Skeletal muscle satellite cell (primary cell): ENCODE results near the gene LDLR.
"Not testable (repeated sequence)": the region's sequence is repeated elsewhere in the genome, so short reads cannot be mapped to it uniquely, and the experiment has no call there.

Source experiments
- H3K27me3 ChIP-seq: 2 replicates; pipeline ENCODE4 v1.7.0; 2013; ENCODE audit warnings: low read length; ENCODE audit not compliant: control insufficient read depth, insufficient read depth
- H3K36me3 ChIP-seq: 2 replicates; pipeline ENCODE4 v1.7.0; 2013; ENCODE audit warnings: mild to moderate bottlenecking, control low read depth, low read length; ENCODE audit not compliant: insufficient read depth
- H3K4me1 ChIP-seq: 2 replicates; pipeline ENCODE4 v1.7.0; 2013; ENCODE audit warnings: low read length; ENCODE audit not compliant: control insufficient read depth, insufficient read depth
- H3K4me2 ChIP-seq: 2 replicates; pipeline ENCODE4 v1.7.0; 2013; ENCODE audit warnings: mild to moderate bottlenecking, low read length
- H3K4me3 ChIP-seq: 2 replicates; pipeline ENCODE4 v1.7.0; 2013; ENCODE audit warnings: low read length
- H3K9ac ChIP-seq: 2 replicates; pipeline ENCODE4 v1.7.0; 2013; ENCODE audit warnings: mild to moderate bottlenecking, low read depth, low read length, moderate library complexity
- H3K9me3 ChIP-seq: replicated peaks from 2 replicates; pipeline ENCODE4 v1.7.0; 2013; ENCODE audit warnings: mild to moderate bottlenecking, control low read depth, low read length

LDLR gene

GRCh38 chr19:11131471-11131870 is 42.2 kb downstream of the LDLR start:
- Histone ChIP-seq H3K4me2 (no peak overlapping the region), H3K9me3 (no peaks in the 10 kb centered on the region), H3K9ac (no peak overlapping the region), H3K4me1 (peaks cover 4% of the 10 kb centered on the region), H3K36me3 (peaks cover 65% of the 10 kb centered on the region), H3K4me3 (no peak overlapping the region), H3K27me3 (no peaks in the 10 kb centered on the region)

GRCh38 chr19:11136400-11137101 is 47.3 kb downstream of the LDLR start:
- Histone ChIP-seq H3K27me3 (no peaks in the 10 kb centered on the region), H3K4me3 (no peak overlapping the region), H3K4me1 (peaks cover 34% of the 10 kb centered on the region), H3K4me2 (no peak overlapping the region), H3K9ac (no peak overlapping the region), H3K9me3 (no peaks in the 10 kb centered on the region), H3K36me3 (peaks cover 20% of the 10 kb centered on the region)

- H3K9me3 ChIP-seq, result no peaks in the 10 kb centered on the region
- H3K4me3 ChIP-seq, result peak overlapping the region; percentile 52
- H3K9ac ChIP-seq, result peak overlapping the region; percentile 78
- H3K4me1 ChIP-seq, result peaks cover 45% of the 10 kb centered on the region
- H3K4me2 ChIP-seq, result peak overlapping the region; percentile 79
- peaks cover 10% of the 10 kb centered on the region for H3K36me3 ChIP-seq
- no peaks in the 10 kb centered on the region for H3K27me3 ChIP-seq
These were observed 48.5 kb downstream of the LDLR start for GRCh38 chr19:11137542-11138384.

DNA sequence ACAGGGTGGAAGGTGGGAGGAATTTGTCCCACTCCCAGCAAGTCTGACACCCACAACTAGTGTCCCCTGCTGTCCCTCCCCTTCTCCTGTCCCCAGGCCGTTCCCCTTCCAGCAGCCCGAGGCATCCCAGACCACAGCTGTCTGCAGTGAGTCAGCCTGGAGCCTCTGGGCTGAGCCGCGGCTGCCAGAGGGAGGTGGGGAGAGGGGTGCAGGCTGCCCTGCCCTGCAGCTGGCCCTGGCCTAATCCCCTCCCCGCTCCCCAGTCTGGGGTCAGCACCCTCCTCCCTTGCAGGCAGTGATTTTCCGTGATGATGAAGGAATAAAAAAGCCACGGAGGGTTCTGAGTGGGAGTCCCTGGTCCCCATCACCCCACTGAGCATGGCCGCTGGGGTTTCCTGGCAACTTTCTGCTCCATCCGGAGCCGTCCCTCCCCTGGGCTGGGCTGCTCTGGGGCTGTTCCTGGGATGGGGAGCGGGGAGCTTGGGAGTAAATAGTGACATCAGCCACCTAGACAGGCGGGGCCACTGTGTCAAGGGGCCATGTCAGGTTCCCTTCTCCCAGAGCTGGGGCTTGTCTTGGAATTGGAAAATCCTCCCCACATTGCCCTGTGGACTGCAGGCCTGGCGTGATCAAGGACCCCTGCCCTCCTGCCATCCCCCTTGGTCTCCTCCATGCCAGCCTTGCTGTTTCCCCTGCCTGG is 49.5 kb downstream of the LDLR start:
- peak overlapping the region; percentile 78 for H3K9ac ChIP-seq
- peak overlapping the region; percentile 4 for H3K4me3 ChIP-seq
- peak overlapping the region; percentile 79 for H3K4me2 ChIP-seq
- peaks cover 55% of the 10 kb centered on the region for H3K4me1 ChIP-seq
- H3K9me3 ChIP-seq, result no peaks in the 10 kb centered on the region
- H3K27me3 ChIP-seq, result no peaks in the 10 kb centered on the region
- peaks cover under 1% of the 10 kb centered on the region for H3K36me3 ChIP-seq

DNA sequence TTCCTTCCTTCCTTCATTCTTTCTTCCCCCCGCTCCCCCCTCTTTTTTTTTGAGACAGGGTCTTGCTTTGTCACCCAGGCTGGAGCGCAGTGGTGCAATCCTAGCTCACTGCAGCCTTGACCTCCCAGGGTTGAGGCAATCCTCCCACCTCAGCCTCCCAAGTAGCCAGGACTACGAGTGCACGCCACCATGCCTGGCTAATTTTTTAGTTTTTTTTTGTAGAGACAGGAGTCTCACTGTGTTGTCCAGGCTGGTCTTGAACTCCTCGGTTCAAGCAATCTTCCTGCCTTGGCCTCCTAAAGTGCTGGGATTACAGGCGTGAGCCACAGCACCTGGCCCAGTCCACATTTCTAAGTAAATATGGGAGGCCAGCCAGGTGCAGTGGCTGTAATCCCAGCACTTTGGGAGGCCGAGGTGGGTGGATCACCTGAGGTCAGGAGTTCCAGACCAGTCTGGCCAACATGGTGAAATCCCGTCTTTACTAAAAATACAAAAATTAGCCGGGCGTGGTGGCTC is 50.8 kb downstream of the LDLR start:
- peaks cover 68% of the 10 kb centered on the region for H3K4me1 ChIP-seq
- not testable (repeated sequence) for H3K4me2 ChIP-seq, H3K36me3 ChIP-seq, H3K9me3 ChIP-seq, H3K27me3 ChIP-seq, H3K4me3 ChIP-seq
- peak overlapping the region; percentile 72 for H3K9ac ChIP-seq

- Histone ChIP-seq H3K4me1 (peaks cover 71% of the 10 kb centered on the region), H3K27me3 (no peaks in the 10 kb centered on the region), H3K9me3 (no peaks in the 10 kb centered on the region), H3K4me3 (no peak overlapping the region), H3K36me3 (peaks cover 10% of the 10 kb centered on the region), H3K9ac (no peak overlapping the region), H3K4me2 (no peak overlapping the region)
These were observed 51.6 kb downstream of the LDLR start for GRCh38 chr19:11140896-11141295.

GRCh38 chr19:11141937-11142527 is 52.8 kb downstream of the LDLR start:
- no peaks in the 10 kb centered on the region for H3K27me3 ChIP-seq
- H3K36me3 ChIP-seq, result peaks cover 13% of the 10 kb centered on the region
- peak overlapping the region; percentile 32 for H3K4me3 ChIP-seq
- H3K9ac ChIP-seq, result peak overlapping the region; percentile 72
- H3K4me2 ChIP-seq, result peak overlapping the region; percentile 69
- no peaks in the 10 kb centered on the region for H3K9me3 ChIP-seq
- peaks cover 71% of the 10 kb centered on the region for H3K4me1 ChIP-seq

DNA sequence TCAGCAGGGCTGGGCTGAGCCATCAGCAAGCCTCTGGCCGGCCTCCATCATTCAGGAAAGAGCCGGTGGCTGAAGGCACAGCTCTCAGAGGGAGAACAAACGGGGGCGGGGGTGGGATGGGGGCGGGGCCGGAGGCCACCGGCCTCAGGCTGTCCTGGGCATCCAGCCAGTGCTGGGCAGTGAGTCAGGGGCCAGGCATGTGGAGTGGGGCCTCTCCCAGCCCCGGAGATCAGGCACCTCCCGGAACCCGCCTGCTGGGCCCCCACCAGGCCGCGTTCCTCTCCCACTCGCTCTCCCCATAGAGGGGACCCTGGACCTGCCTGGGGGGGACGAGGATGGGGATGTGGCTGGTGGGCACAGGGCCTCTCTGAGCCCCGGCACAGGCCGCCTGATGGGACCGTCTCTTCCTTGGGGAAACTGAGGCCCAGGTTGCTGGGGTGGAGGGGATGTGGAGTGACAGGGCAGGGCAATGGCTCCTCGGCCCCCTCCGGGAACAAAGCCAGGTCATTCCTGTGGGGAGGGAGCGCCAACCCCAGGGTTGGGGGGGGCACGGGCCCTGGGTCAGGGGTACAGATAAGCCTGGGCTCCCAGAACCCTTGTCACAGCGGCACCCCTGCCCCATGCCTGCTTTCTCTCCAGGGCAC is 53.4 kb downstream of the LDLR start:
- Histone ChIP-seq H3K4me3 (peak overlapping the region; percentile 55), H3K4me1 (peaks cover 65% of the 10 kb centered on the region), H3K36me3 (peaks cover 18% of the 10 kb centered on the region), H3K9me3 (no peaks in the 10 kb centered on the region), H3K4me2 (peak overlapping the region; percentile 75), H3K9ac (peak overlapping the region; percentile 91), H3K27me3 (no peaks in the 10 kb centered on the region)

- peaks cover 25% of the 10 kb centered on the region for H3K36me3 ChIP-seq
- H3K4me3 ChIP-seq, result no peak overlapping the region
- H3K4me1 ChIP-seq, result peaks cover 39% of the 10 kb centered on the region
- H3K4me2 ChIP-seq, result no peak overlapping the region
- H3K27me3 ChIP-seq, result no peaks in the 10 kb centered on the region
- no peak overlapping the region for H3K9ac ChIP-seq
- H3K9me3 ChIP-seq, result no peaks in the 10 kb centered on the region
These were observed 56.3 kb downstream of the LDLR start for GRCh38 chr19:11145536-11145924.

DNA sequence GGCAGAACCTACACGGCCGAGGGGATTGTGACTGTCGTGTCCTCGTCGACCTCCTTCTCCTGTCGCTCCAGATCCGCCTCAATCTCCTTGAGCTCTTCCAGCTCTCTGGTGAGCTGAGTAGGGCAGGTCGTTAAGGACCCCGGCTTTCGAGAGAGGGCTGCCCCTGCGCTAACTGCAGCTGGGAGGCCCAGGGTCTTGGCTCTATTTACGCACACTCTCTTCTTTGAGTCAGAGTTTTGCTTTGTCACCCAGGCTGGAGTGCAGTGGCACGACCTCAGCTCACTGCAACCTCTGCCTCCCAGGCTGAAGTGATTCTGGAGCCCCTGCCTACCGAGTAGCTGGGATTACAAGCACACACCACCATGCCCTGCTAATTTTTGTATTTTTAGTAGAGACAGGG is 58.7 kb downstream of the LDLR start:
- peaks cover 40% of the 10 kb centered on the region for H3K4me1 ChIP-seq
- H3K27me3 ChIP-seq, result no peaks in the 10 kb centered on the region
- H3K9me3 ChIP-seq, result no peaks in the 10 kb centered on the region
- H3K4me2 ChIP-seq, result no peak overlapping the region
- no peak overlapping the region for H3K9ac ChIP-seq
- no peak overlapping the region for H3K4me3 ChIP-seq
- H3K36me3 ChIP-seq, result peaks cover 25% of the 10 kb centered on the region
